RWPE2 (cell line): ENCODE measurements around the gene CLDN34.

Experiments used
- ATAC-seq: fragments of 200-7000 bp; cut with Tn5 transposase; 3 replicates; pipeline ENCODE4 v1.9.1; 2021; ENCODE audit warnings: low read depth
- DNase-seq: peaks from one replicate; pipeline ENCODE4 v3.0.0-alpha.2; 2020; ENCODE audit warnings: low spot score
- H3K27ac ChIP-seq: fragments of 450-650 bp; 2 replicates; pipeline ENCODE4 v1.5.1; 2017; ENCODE audit warnings: mild to moderate bottlenecking; ENCODE audit not compliant: poor library complexity, severe bottlenecking
- H3K27me3 ChIP-seq: fragments of 250-450 bp; sonication (Bioruptor Pico); 2 replicates; pipeline ENCODE4 v1.5.1; 2021; ENCODE audit warnings: mild to moderate bottlenecking, moderate library complexity; ENCODE audit not compliant: insufficient read depth, poor library complexity, severe bottlenecking
- H3K36me3 ChIP-seq: fragments of 250-450 bp; sonication (Bioruptor Pico); 2 replicates; pipeline ENCODE4 v1.5.1; 2020; ENCODE audit warnings: low read depth, mild to moderate bottlenecking, moderate library complexity
- H3K4me1 ChIP-seq: fragments of 250-450 bp; sonication (Bioruptor Pico); 2 replicates; pipeline ENCODE4 v1.5.1; 2021; ENCODE audit warnings: mild to moderate bottlenecking, moderate library complexity; ENCODE audit not compliant: insufficient read depth, poor library complexity, severe bottlenecking
- H3K4me3 ChIP-seq: fragments of 250-450 bp; sonication (Bioruptor Pico); 2 replicates; pipeline ENCODE4 v1.5.1; 2021; ENCODE audit warnings: mild to moderate bottlenecking, moderate library complexity; ENCODE audit not compliant: severe bottlenecking
- H3K9me3 ChIP-seq: fragments of 250-450 bp; sonication (Bioruptor Pico); 2 replicates; pipeline ENCODE4 v1.5.1; 2021; ENCODE audit warnings: mild to moderate bottlenecking, moderate library complexity; ENCODE audit not compliant: severe bottlenecking
- CTCF ChIP-seq: fragments of 450-650 bp; IDR thresholded peaks from one replicate; pipeline ENCODE4 v1.5.1; 2017; ENCODE audit warnings: mild to moderate bottlenecking, moderate library complexity; ENCODE audit not compliant: poor library complexity, severe bottlenecking

Gene CLDN34

GRCh38 chrX:9952300-9952699 is 14.9 kb upstream of the CLDN34 start:
- no peaks in the 10 kb centered on the region for H3K27me3 ChIP-seq
- no peak for TF ChIP-seq CTCF
- H3K4me3 ChIP-seq, result no peak overlapping the region
- no peak for ATAC-seq
- no peaks in the 10 kb centered on the region for H3K9me3 ChIP-seq
- H3K4me1 ChIP-seq, result no peaks in the 10 kb centered on the region
- 0 out of 2 replicates have a peak, but pooled peaks cover 3% of the 10 kb centered on the region for H3K36me3 ChIP-seq
- DNase-seq, result no peak
- H3K27ac ChIP-seq, result no peak overlapping the region

- DNase-seq, result no peak
- TF ChIP-seq CTCF, result no peak
- no peaks in the 10 kb centered on the region for H3K36me3 ChIP-seq
These were observed 13.8 kb upstream of the CLDN34 start for GRCh38 chrX:9953396-9953795.

GRCh38 chrX:9955506-9955905 is 11.7 kb upstream of the CLDN34 start:
- TF ChIP-seq CTCF, result no peak

More at GRCh38 chrX:9953396-9953795, 13.8 kb upstream of the CLDN34 start:
- H3K9me3 ChIP-seq, result no peaks in the 10 kb centered on the region
- no peaks in the 10 kb centered on the region for H3K4me1 ChIP-seq
- no peak overlapping the region for H3K4me3 ChIP-seq
- ATAC-seq, result no peak
- H3K27me3 ChIP-seq, result no peaks in the 10 kb centered on the region
- no peak overlapping the region for H3K27ac ChIP-seq

GRCh38 chrX:9957743-9958142 is 9.4 kb upstream of the CLDN34 start:
- Histone ChIP-seq H3K9me3 (no peaks in the 10 kb centered on the region), H3K4me1 (no peaks in the 10 kb centered on the region), H3K4me3 (no peak overlapping the region), H3K27ac (no peak overlapping the region), H3K36me3 (no peaks in the 10 kb centered on the region), H3K27me3 (no peaks in the 10 kb centered on the region)
- ATAC-seq, result no peak
- TF ChIP-seq CTCF, result no peak
- no peak for DNase-seq

More at GRCh38 chrX:9955506-9955905, 11.7 kb upstream of the CLDN34 start:
- DNase-seq (no peak), ATAC-seq (no peak)
- H3K36me3 ChIP-seq, result no peaks in the 10 kb centered on the region
- no peak overlapping the region for H3K4me3 ChIP-seq
- no peak overlapping the region for H3K27ac ChIP-seq
- H3K4me1 ChIP-seq, result no peaks in the 10 kb centered on the region
- no peaks in the 10 kb centered on the region for H3K9me3 ChIP-seq
- H3K27me3 ChIP-seq, result no peaks in the 10 kb centered on the region

- no peaks in the 10 kb centered on the region for H3K36me3 ChIP-seq
- H3K4me3 ChIP-seq, result no peak overlapping the region
- DNase-seq (no peak), ATAC-seq (no peak)
- H3K27me3 ChIP-seq, result no peaks in the 10 kb centered on the region
- no peak overlapping the region for H3K27ac ChIP-seq
- no peaks in the 10 kb centered on the region for H3K9me3 ChIP-seq
- TF ChIP-seq CTCF, result no peak
- no peaks in the 10 kb centered on the region for H3K4me1 ChIP-seq
These were observed 9.0 kb upstream of the CLDN34 start for GRCh38 chrX:9958183-9958582.
